Midbrain (tissue), 1 donor: ENCODE data around the gene ZNF117.
"Not testable (repeated sequence)": the region's sequence is repeated elsewhere in the genome, so short reads cannot be mapped to it uniquely, and the experiment has no call there.

ENCODE experiments used
- DNase-seq: peaks from one replicate; lab custom pipeline; 2025; lab: John Stamatoyannopoulos, UW

The ZNF117 gene

DNA sequence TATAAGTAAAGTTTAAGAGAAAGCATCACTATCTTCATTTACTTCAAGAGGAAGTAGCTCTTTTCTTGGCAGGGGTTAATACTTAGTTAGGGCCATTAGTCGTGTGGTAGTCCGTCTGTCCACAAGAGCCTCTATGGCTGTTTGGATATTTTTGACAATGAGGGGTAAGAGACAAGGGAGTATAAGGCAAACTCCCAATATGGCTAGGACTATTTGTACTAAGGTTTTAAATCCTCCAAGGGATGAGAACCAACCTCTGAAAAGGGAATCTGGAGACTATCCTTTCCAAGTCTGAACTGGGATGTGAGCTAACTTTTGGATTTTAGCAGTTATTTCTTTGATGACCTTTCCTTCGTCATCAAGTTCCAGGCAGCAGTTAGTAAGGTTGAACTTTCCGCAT lies at the start of gene ZNF117:
ZNF117 (minus strand) TSS at position 101 of the 400 bp plus-strand sequence.
- DNase-seq: no peak

DNA sequence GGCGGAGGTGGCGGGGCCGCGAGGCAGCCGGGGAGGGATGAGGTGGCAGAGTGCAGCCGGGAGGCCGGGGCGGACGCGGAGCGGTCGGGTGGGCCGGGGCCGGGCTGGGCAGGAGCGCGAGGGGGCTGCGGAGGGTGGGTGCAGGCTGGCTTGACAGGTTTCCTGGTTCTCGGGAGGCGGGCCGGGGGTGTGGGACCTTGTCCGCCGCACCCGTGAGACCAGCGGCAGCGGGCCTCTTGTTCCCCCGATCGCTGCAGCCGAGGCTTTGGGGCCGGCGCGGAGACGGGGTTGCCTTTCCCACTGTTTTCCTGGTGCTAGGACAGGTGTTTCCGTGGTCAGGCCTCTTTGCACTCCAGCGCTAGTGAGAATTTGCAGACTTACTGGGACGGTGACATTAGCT lies 47.9 kb upstream of the ZNF117 start:
- not testable (repeated sequence) for DNase-seq

DNA sequence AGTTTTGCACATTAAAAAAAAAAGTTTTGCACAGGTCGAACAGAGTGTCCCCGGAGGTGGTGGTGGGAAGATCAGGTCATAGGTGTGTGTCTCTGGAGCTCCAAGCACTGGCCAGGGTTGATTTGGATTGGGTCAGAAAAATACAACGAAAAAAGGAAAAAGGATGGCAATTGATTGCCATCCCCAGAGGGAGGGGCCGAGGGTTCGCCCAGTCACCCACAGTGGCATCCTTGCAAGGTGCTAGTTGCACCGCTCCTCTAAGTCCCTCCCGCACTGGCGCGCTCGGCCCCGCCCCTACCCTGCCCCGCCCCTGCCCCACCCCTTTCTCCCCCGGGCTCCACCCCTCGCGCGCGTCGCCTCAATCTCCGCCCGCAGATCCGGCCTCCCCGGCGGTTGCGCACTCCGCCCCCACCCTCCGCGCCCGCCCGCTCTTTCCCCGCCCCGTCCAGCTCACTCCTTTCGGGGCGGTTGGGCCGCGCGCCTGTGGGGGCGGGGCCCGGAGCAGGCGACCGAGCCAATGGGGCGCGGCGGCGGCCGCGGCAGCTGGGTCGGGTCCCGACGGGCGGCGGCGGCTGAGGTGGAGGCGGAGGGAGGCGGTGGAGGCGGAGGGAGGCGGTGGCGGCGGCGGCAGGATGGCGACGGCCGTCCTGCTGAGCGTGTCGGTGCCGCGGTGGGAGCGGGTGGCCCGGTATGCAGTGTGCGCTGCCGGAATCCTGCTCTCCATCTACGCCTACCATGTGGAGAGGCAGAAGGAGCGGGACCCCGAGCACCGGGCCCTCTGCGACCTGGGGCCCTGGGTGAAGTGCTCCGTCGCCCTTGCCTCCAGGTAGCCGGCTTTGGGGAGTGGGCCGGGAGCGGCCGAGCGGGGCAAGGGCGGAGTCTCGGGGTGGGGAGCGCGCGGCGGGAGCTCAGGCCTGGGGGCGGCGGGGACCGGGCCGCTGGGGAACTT lies 47.2 kb upstream of the ZNF117 start:
- DNase-seq: peak; percentile 95

DNA sequence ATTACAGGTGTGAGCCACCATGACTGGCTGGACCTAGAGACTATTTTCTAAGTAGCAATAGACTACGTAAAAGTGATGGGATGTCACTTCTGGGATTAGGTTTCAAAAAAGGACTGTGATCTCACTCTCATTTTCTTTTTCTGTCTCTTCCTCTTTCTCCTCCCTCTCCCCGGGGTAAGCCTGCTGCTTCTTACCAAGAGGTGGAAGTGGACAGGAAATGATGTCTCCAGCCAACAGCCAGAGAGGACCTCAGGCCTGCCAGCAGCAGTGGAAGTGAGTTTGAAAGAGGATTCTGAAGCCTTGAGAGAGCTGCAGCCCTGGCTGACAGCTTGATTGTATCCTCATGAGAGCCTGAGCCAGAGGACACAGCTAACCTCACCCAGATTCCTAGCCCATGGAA lies 45.7 kb upstream of the ZNF117 start:
- DNase-seq: peak; percentile 14

DNA sequence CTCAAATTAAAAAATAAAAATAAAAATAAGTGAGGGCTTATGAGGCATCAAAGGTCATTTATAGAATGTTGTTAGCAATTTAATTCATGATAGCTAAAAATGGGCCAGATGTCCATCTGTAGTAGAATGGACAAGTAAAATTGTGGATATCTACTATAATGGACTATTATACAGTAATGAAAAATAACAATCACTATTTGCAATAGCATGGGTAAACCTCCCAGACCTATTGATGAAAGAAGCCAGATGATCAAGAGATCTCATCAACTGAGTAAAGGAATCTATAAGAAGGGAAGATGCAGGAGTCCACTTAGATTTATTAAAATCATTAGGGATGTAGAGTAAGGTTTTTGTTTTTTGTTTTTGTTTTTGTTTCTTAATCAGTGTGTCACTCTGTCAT lies 44.6 kb upstream of the ZNF117 start:
- not testable (repeated sequence) for DNase-seq

DNA sequence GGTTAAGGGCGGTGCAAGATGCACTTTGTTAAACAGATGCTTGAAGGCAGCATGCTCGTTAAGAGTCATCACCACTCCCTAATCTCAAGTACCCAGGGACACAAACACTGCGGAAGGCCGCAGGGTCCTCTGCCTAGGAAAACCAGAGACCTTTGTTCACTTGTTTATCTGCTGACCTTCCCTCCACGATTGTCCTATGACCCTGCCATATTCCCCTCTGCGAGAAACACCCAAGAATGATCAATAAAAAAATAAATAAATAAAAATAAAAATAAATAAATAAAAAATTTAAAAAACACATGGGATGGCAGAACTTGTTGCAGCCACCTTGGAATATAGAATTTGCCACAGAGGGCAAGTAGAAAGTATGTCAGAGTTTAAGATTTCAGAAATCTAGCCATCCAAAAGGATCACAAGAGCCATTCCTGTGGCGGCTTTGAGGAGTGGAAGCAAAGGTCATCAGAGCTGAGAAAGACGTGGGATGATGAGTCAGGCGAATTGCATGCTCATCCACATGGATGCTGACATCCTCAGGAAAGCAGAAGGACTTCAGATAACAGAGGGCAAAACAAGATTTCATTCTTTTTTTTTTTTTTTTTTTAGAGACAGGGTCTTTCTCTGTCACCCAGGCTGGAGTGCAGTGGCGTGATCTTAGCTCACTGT lies 43.4 kb upstream of the ZNF117 start:
- not testable (repeated sequence) for DNase-seq

DNA sequence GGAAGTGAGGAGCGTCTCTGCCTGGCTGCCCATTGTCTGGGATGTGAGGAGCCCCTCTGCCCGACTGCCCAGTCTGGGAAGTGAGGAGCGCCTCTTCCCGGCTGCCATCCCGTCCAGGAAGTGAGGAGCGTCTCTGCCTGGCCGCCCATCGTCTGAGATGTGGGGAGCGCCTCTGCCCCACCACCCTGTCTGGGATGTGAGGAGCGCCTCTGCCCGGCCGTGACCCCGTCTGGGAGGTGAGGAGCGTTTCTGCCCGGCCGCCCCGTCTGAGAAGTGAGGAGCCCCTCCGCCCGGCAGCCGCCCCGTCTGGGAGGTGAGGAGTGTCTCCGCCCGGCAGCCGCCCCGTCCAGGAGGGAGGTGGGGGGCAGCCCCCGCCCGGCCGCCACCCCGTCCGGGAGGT lies 42.6 kb upstream of the ZNF117 start:
- DNase-seq: not testable (repeated sequence)

DNA sequence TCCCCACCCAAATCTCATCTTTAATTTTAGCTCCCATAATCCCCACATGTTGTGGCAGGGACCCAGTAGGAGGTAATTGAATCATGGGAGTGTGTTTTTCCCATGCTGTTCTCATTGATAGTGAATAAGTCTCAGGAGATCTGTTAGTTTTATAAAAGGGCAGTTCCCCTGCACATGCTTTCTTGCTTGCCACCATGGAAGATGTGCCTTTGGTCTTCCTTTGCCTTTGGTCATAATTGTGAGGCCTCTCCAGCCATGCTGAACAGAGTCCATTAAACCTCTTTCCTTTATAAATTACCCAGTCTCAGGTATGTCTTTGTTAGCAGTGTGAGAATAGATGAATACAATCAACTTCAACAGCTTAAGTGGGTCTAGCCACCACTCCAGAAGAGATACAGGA lies 34.2 kb upstream of the ZNF117 start:
- DNase-seq: not testable (repeated sequence)

DNA sequence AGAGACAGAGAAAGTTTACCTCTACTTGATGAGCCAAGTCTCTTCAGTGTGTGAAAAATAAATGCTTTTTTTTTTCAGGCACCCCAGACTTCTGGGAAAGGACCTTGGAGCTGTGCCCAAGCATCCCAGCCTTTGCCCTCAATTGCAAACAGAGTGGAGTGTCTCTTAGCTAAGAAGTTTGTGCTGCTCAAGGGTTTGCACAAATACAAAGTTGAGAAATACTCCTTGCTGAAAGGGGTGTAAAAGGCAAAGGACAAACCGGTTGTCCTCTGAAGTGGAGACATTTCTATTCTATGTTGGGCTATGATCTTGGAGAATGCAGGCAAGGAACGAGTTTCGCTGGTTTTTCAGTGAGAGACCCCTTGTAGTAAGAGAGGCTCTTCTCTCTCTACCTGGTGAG lies 30.1 kb upstream of the ZNF117 start:
- DNase-seq: not testable (repeated sequence)

DNA sequence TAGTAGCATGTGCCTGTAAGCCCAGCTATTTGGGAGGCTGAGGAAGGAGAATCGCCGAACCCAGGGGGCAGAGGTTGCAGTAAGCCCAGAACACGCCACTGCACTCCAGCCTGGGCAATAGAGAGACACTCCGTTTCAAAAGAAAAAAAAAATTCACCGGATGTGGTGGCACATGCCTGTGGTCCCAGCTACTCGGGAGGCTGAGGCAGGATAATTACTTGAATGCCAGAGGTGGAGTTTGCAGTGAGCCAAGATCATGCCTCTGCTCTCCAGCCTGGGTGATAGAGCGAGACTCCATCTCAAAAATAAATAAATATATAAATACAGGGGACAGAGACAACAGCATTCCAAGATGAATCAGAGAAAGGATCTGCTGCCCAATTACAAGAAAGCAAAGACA lies 19.0 kb upstream of the ZNF117 start:
- not testable (repeated sequence) for DNase-seq

DNA sequence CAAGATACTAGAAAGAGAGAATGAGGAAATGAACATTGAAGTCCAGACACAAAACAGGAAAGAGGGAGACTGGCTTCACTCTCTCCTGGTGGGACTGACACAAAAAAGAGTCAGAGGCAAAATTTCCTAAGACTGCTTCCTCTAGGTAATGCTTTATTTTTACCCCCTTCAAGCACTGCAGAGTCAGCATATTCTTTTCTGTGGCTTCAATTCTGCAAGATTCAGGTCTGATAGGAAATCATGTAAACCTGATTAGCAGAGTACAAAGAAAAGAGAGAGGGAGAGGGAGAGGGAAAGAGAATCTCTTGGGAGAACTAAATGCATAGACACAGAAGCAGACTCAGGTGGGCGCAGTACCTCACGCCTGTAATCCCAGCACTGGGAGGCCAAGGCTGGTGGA lies 18.6 kb upstream of the ZNF117 start:
- DNase-seq: not testable (repeated sequence)

DNA sequence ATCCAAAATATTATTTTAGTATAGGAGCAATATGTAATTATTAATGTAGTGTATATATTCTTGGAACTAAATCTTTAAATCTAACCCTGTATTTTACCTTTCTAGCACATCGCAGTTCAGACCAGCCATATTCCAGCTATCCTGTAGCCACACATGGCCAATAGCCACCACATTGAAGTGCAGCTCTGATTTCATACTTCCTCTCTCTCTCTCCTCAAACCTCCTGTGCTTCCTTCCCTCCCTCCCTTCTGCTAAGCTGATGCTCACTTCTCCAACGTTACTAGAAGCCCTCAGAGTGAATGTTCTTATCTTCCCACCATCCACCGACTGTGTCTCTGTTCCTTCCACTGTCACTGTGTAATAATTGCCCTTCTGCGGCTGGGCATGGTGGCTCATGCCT lies 16.2 kb upstream of the ZNF117 start:
- DNase-seq: peak; percentile 27

DNA sequence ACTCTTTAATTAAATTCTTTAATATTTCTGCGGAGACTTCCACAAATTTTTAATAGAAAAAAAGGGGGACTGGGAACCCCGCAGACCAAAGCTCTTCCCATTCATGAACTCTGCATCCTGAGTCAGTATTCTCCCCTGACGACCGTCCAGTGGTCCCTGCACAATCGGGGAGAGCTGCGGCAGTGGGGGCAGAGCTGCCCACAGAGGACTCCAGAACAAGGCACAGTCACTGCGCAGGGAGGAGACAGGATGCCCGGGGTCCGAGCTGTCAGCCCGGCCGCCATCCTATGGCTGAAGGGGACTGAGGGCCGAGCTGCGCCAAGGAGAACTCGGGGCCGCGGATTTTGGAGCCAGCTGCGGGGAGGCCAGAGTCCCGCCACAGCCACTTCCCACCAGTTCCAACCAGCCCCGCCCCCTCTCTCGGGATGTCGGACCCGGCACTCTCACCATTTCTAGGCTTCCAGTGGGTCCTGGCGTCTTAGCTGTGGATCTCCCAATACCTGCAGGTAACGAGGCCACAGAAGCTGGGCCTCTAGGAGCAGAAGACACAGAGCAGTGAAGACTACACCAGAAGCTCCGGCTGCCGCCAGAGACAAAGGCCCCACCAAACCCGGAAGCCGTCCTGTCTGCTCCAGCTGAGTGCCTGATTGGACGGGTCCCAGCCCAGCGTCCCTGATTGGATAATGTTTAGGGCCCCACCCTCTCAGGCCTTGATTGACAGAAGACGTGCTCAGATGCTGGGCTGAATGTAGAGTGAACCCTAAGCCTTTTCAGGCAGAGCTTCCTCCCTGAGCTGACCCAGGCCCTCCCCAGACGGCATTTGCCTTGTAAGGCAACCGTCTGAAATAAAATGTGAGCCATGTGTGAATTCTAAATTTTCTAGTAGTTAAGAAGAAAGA lies 15.5 kb upstream of the ZNF117 start, which contains the start of gene ERV3-1:
ERV3-1 (minus strand) TSS at position 594 of the 899 bp plus-strand sequence. CDS start 13,661 bp downstream, outside the sequence.
- peak; percentile 95 for DNase-seq

DNA sequence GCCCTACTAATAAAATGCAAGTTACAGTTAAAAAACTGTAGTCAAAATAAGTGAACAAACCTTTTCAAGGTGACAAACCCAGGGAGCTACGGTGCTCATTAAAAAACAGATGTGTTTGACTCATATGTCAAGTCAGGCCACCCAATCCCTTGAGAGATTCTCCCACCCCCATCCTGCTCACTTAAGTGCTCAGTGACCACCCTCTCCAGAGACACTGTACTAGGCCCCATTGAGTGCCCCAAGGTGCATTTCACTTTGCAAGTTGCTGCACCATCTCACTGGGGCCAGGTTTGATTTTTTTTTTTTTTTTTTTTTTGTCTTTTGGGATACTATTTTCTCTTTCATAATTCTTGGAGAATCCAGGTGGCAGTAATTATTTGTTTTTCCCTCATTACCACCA lies 13.7 kb upstream of the ZNF117 start:
- DNase-seq: no peak

DNA sequence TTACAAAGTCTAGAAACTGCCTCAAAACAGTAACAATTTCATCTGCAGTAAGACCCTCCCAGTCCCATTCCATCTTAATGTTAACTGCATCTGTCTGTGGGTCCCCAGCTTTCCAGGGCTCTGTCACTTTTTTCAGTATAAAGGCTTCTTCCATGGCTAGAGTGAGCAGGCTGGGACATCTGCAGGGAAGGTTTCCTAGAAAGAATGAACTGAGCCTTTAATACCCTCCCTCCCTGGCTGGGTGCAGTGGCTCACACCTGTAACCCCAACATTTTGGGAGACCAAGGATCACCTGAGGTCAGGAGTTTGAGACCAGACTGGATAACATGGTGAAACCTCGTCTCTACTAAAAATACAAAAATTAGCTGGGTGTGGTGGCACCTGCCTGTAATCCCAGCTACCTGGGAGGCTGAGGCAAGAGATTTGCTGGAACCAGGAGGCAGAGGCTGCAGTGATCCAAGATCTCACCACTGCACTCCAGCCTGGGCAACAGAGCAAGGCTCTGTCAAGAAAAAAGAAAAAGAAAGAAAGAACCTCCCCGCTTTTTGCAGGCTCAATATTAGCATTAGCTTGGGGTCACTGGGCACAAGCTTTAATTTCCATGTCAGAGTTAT lies 12.2 kb upstream of the ZNF117 start:
- no peak for DNase-seq

DNA sequence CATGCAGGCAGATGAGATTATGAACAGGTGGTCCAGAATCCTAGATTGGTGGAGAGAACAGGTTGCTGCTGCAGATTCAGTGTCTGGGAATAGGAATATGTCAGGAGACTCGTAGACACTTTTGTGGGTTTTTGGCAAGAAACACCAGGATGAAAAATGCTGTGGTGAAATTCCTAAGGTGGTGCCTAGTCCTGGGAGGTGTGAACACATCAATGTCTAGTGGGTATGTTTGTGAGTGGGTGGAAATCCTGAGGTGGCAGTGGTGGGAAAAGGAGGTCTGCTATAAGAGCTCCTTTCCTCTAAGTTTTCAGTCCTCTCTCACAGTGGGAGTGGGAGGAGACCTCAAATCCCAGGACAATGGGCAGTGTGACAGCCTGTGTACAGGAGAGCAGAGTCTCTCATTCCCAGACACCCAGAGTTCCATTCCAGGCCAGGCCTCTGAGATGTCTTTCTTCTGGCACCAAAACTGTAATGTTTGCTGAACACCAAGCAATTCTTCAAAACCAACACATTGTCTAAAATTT lies 10.5 kb upstream of the ZNF117 start:
- DNase-seq: no peak

DNA sequence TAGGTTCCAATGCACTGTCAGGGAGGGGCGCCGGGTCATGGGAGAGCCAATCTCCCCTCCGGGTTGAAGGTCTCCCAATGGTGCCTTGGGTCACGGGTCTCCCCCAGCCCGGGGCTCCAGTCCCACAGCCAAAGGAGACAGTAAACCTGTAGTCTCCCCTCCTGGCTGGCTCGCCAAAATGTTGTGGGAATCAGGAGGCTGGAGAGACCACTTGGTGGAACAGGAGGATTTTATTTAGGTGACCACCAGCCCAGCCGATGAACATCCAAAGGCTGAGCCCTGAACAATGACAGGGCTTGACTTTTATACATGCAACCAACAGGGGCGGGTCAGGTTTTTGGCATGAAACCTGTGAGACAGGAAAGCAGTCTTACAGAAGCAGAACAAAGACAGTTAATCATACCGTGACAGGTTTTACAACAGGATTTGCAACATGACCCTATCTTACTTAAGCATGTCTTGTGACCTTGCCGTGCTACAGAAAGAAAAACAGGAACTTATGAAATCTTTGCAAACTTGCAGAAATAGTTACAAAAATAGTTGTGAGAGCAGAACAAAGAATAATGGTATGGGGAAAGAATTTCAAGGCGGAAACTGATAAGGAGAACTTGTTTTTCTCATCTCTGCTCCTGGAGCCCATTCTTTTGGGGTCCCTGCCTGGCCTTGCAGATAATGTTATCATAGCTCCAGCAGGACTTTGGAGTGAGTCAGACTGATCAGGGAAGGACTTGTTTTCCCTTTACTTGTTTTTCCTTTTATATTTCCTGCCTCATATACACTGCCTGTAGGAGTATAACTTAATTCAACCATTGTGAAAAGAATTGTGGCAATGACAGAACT lies 8.5 kb upstream of the ZNF117 start:
- no peak for DNase-seq

DNA sequence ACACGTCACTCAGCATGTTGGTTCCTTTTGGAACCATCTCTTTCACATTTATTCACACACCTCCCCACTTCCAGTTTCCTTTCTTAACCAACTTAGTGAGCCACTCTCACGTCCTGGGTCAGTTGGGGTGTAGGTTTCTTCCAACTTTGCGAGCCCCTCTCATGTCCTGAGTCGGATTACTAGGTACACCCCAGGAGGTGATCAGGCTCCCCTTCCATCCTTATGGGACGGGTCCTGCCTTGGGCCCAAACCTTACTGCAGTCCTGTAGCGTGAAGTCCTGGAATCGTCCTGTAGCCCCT lies 8.0 kb upstream of the ZNF117 start:
- no peak for DNase-seq

DNA sequence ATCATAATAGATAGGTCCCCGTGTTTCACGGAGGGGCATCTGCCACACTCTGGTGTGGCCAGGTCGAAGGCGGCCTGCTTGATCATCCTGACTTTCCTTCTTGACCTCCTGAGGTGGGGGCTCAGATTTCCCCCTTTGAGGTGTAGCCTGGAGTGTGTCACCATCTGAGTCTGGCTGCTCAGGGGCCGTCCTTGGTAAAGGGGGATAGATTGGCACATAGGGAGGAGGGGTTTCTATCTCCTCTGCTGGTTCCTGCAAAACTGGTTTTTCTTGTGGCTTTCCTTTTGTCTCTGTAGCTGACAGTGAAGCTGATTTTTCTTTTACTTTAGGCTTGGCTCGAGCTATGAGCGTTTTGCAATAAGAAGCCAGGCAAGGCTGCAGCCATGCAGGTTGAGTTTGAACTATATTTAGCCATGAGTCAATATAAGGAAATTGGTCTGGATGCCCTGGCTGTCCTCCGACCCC lies 7.1 kb upstream of the ZNF117 start:
- no peak for DNase-seq

DNA sequence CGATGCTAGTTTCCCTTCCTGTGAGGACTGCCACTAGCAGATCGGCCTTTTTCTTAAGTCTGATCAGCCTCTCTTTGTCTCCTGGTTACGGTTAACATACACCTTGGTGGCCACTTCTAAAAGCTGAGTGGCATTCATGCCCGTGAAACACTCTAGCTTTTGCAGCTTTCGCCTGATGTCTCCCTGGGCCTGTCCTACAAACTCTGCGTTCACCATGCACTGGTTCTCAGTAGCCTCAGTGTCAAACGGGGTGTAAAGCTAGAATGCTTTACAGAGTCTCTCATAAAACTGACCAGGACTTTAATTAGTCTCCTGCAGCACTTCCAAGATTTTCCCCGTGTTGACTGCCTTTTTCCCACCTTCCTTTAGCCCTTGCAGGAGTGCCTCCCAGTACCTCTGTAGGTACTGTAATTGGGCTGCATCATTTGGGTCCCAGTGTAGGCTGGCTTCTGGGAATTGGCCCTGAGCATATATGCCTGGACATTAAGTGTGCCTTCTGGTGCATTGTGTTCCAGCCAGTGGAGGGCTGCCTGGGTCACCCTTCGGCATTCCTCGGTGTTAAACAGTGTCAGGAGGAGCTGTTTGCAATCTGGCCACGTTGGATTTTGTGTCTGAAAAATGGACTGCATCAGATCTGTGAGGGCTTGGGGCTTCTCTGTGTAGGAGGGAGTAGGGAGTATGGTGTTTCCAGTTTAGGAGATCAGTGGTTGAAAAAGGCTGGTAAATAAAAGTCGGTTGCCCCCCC lies 6.5 kb upstream of the ZNF117 start:
- no peak for DNase-seq
